Measurements from ENCODE around the gene ZNF764.

DNA sequence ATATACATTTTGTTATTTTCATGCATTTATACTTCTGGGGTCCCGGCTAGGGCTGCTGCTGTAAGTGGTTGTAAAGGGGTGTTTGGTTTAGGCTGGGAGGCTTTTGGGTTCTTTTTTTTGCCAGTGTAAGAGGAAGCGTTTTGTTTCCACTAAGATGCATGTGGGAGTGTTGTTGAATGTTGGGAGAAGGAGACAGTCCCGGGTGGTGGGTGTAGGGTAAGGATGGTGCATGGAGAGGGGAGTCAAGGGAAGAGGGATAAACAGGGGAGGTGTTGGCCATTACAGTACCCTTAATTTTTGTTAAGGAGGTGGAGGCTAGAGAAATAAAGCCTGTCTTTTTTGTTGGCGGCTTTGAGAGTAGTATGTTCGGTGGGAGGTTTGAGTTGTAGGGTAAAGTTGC lies 15.1 kb downstream of the ZNF764 start:
- TF ChIP-seq, protein P1, sequence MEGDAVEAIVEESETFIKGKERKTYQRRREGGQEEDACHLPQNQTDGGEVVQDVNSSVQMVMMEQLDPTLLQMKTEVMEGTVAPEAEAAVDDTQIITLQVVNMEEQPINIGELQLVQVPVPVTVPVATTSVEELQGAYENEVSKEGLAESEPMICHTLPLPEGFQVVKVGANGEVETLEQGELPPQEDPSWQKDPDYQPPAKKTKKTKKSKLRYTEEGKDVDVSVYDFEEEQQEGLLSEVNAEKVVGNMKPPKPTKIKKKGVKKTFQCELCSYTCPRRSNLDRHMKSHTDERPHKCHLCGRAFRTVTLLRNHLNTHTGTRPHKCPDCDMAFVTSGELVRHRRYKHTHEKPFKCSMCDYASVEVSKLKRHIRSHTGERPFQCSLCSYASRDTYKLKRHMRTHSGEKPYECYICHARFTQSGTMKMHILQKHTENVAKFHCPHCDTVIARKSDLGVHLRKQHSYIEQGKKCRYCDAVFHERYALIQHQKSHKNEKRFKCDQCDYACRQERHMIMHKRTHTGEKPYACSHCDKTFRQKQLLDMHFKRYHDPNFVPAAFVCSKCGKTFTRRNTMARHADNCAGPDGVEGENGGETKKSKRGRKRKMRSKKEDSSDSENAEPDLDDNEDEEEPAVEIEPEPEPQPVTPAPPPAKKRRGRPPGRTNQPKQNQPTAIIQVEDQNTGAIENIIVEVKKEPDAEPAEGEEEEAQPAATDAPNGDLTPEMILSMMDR (conservative IDR thresholded peaks at IDR 0.05; ENCODE audit: low read depth, low read length) = no peak
- TF ChIP-seq EZH2 (IDR thresholded peaks at IDR 0.05; ENCODE audit: borderline replicate concordance, low read depth, low read length, poor library complexity, severe bottlenecking) = no peak
